ENCODE results near the gene STAB2. TPM values are rescaled to one million over a fixed set of nuclear protein-coding genes. Genes with fewer than 3 reads are reported as not detected.

The STAB2 gene
- total RNA-seq, 1 donor from 2014 or later: not detected

DNA sequence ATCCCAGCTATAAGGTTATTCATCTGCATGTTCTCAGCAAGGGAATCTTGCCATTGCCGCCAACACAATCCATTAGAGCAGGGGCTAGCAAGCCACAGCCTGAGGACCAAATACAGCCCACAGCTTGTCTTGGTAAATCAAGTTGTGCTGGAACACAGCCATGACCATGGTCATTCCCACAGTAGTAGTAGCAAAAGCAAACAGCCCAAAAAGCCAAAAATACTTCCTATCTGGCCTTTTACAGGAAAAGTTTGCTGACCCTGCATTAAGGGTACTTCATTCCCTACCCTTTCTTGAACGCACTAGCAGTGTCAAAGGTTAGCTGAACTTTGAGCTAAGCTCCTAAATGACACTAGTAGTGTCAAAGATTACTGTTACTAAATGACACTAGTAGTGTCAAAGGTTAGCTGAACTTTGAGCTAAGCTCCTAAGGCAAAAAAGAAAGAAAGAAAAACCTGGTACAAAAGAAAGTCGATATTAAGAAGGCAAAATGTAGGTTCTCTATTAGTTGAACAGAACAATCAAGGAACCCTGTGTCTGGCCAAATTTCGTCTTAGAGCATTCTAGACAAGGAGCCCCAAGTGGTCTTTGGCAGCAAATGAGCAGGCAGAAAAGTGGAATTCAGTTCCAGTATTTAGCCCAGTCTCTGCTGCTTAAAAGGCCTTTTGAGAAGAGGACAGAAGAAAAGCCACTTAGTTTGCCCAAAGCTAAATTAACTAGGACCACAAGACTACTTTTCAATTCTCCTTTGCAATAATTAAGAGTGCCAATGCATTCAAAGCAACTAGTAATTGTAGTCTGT lies 186.2 kb downstream of the STAB2 start:
- intact Hi-C loops (cut with DNase I): loop anchor here (5.0 kb wide), 2 partner anchors 64 to 159 kb away; partner anchors contain the start of gene HSP90B1
- no peaks in the 10 kb centered on the region for H3K9me3 ChIP-seq
- TF ChIP-seq, protein P1, sequence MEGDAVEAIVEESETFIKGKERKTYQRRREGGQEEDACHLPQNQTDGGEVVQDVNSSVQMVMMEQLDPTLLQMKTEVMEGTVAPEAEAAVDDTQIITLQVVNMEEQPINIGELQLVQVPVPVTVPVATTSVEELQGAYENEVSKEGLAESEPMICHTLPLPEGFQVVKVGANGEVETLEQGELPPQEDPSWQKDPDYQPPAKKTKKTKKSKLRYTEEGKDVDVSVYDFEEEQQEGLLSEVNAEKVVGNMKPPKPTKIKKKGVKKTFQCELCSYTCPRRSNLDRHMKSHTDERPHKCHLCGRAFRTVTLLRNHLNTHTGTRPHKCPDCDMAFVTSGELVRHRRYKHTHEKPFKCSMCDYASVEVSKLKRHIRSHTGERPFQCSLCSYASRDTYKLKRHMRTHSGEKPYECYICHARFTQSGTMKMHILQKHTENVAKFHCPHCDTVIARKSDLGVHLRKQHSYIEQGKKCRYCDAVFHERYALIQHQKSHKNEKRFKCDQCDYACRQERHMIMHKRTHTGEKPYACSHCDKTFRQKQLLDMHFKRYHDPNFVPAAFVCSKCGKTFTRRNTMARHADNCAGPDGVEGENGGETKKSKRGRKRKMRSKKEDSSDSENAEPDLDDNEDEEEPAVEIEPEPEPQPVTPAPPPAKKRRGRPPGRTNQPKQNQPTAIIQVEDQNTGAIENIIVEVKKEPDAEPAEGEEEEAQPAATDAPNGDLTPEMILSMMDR (IDR thresholded peaks at IDR 0.05): no peak
- H3K27ac ChIP-seq: peak overlapping the region; percentile 18 to 33
- H3K27me3 ChIP-seq: no peaks in the 10 kb centered on the region
- no peak overlapping the region for H3K4me3 ChIP-seq
- peaks cover 5 to 13% of the 10 kb centered on the region in 2 donors for H3K4me1 ChIP-seq
- peaks cover 35 to 64% of the 10 kb centered on the region in 2 donors for H3K36me3 ChIP-seq
- DNase-seq (ENCODE audit: low spot score in 2 of 2): no peak

DNA sequence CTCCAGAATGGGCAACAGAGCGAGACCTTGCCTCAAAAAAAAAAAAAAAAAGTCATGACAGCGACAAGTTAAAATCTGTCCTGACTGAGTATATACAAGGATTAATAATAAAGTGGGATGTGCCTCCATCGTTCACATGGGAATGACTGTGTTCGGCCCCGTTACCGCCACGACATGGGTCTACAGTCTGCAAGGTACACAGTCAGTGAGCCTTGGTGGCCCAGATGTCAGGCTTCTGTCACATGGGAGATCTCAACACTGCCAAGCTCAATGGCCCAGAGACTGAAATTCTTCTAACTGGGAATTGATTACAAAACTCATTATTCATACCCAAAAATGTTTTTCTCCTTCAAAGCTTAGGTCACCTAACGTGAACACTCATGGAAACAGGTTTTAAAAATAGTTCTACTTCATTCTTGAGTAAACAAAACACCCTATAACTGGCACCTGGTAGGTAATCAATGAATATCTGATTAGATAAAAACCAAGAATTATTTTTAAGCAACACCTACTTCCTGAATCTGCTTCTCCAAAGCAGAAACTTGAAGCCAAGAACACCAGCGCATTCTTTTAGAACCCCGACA lies 188.0 kb downstream of the STAB2 start:
- no peaks in the 10 kb centered on the region for H3K9me3 ChIP-seq
- H3K4me3 ChIP-seq: no peak overlapping the region
- no peaks in the 10 kb centered on the region for H3K27me3 ChIP-seq
- H3K36me3 ChIP-seq: peaks cover 26 to 64% of the 10 kb centered on the region in 2 donors
- TF ChIP-seq, protein P1 (IDR thresholded peaks at IDR 0.05): no peak
- no peak for DNase-seq (ENCODE audit: low spot score in 2 of 2)
- intact Hi-C loops (cut with DNase I): loop anchor here (2.0 to 5.0 kb wide), 3 partner anchors 62 to 157 kb away; partner anchors contain the start of gene HSP90B1
- no peak overlapping the region for H3K27ac ChIP-seq
- peaks cover 5 to 13% of the 10 kb centered on the region in 2 donors for H3K4me1 ChIP-seq

DNA sequence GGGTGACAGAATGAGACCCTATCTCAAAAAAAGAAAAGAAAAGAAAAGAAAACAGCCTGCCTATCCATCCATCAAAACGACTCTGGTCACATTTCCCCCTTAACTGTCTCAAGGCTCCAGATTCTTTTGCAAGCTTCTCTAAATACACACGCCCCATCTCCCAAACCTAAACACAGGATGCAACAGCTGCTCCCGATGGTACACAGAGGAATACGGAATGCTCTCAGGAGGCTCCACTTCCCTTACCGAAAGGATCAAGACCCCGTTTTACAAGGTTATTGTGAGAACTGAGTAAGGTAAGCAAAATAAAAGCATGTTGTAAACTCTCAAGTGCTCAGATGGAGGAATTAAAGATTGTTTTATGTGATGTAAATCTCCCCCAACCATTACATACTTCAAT lies 191.7 kb downstream of the STAB2 start:
- Histone ChIP-seq H3K4me1 (peaks cover 2 to 3% of the 10 kb centered on the region in 2 donors), H3K36me3 (peaks cover 43 to 72% of the 10 kb centered on the region in 2 donors), H3K27me3 (no peaks in the 10 kb centered on the region), H3K27ac (no peak overlapping the region), H3K4me3 (no peak overlapping the region), H3K9me3 (no peaks in the 10 kb centered on the region)
- TF ChIP-seq, protein P1 (IDR thresholded peaks at IDR 0.05): no peak
- no peak for DNase-seq (ENCODE audit: low spot score in 2 of 2)
- intact Hi-C loops (cut with DNase I): no loop called here

DNA sequence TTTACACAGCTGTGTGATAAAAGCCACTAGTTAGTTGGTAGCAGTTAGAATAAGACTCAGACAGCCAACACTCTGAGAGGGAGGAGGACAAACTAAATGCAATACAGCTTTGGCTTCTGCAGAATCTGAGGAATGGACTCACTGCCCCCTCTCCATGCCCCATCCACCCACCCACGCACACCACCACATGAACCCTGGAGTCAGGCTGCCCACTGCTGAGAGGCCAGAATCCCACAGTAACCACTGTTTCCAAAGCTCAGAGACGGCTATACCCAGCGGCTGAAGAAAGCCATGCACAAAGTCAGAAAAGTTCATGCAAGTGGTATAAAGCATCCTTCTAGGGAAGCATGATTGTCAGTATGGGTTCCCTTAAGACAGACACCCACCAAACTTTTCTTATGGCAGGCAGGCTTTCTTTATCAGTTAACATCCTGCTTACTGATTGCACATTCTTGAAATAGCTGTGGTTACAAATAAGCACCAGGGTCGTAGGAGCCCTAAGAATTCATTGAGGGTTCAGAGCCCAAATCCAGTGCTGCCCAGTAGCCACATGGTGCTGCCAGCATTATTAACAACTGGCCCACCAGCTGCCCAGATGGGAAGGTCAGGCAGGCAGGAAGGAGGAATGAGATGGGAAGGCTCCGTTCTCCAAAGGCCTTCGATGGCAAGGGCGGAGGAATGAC lies 192.5 kb downstream of the STAB2 start:
- no peaks in the 10 kb centered on the region for H3K9me3 ChIP-seq
- peaks cover 49 to 76% of the 10 kb centered on the region in 2 donors for H3K36me3 ChIP-seq
- H3K27ac ChIP-seq: no peak overlapping the region
- TF ChIP-seq, protein P1 (IDR thresholded peaks at IDR 0.05): no peak
- no peaks in the 10 kb centered on the region for H3K4me1 ChIP-seq
- intact Hi-C loops (cut with DNase I): no loop called here
- DNase-seq (ENCODE audit: low spot score in 2 of 2): no peak
- no peaks in the 10 kb centered on the region for H3K27me3 ChIP-seq
- no peak overlapping the region for H3K4me3 ChIP-seq

DNA sequence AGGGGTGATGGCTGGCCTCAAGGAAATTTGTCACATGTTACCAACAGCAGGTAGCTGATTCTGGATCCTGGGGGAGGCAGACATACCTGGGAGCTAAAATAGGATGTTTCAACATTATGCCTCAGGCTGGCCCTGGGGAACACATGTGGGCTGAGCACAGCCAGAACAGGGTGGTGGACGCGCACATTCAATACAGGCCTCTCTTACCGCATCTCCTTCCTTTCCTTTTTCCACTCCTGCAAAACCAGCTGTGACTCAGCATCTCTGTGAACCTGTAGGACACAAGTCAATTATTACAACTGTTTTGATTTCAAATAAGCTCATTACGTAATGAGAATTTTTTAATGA lies 193.0 kb downstream of the STAB2 start:
- intact Hi-C loops (cut with DNase I): no loop called here
- no peak for DNase-seq (ENCODE audit: low spot score in 2 of 2)
- Histone ChIP-seq H3K27ac (no peak overlapping the region), H3K9me3 (no peaks in the 10 kb centered on the region), H3K4me3 (no peak overlapping the region), H3K27me3 (no peaks in the 10 kb centered on the region), H3K36me3 (peaks cover 54 to 81% of the 10 kb centered on the region in 2 donors), H3K4me1 (no peaks in the 10 kb centered on the region)
- TF ChIP-seq, protein P1 (IDR thresholded peaks at IDR 0.05): no peak
